ENCODE measurements around the gene RPS23. TPM values are rescaled to one million over a fixed set of nuclear protein-coding genes. Genes with fewer than 3 reads are reported as not detected.

Gene RPS23
- total and polyA plus RNA-seq, 4 donors: 1,189 to 3,271 (median 1,978) TPM

- WGBS, 2 donors: 81 to 94% methylated on average over 2 of the region's 2 CpGs
- H3K9me3 ChIP-seq (ENCODE audit: control insufficient read depth in 4 of 4, insufficient read depth in 3 of 4, low read length in 3 of 4): no peaks in the 10 kb centered on the region
- no peak overlapping the region for H3K9ac ChIP-seq (ENCODE audit: insufficient read depth in 1 of 2, low read length in 2 of 2)
Measured at GRCh38 chr5:82295959-82296531, 17.9 kb upstream of the RPS23 start.

GRCh38 chr5:82295144-82295543 is 17.0 kb upstream of the RPS23 start:
- Histone ChIP-seq H3K4me1 (ENCODE audit: control insufficient read depth in 5 of 5, insufficient read depth in 5 of 5, low read length in 5 of 5) (peaks cover 0 to 11% (median 0%) of the 10 kb centered on the region in 5 donors), H3K27me3 (ENCODE audit: control insufficient read depth in 3 of 3, insufficient read depth in 3 of 3, low read length in 2 of 3) (no peaks in the 10 kb centered on the region), H3K9ac (ENCODE audit: insufficient read depth in 1 of 2, low read length in 2 of 2) (no peak overlapping the region), H3K4me3 (no peak overlapping the region), H3K36me3 (ENCODE audit: control insufficient read depth in 4 of 4, insufficient read depth in 4 of 4, low read length in 4 of 4) (no peaks in the 10 kb centered on the region), H3K27ac (ENCODE audit: low read depth in 1 of 2, low read length in 1 of 2) (no peak overlapping the region), H3K9me3 (ENCODE audit: control insufficient read depth in 4 of 4, insufficient read depth in 3 of 4, low read length in 3 of 4) (no peaks in the 10 kb centered on the region)
- ATAC-seq (ENCODE audit: insufficient read depth, low FRiP score): no peak
- peak in 1 of 3 donors; percentile 23 for DNase-seq
- TF ChIP-seq CTCF (IDR thresholded peaks at IDR 0.05; ENCODE audit: control extremely low read depth, extremely low read depth): no peak

More at GRCh38 chr5:82295959-82296531, 17.9 kb upstream of the RPS23 start:
- no peaks in the 10 kb centered on the region for H3K36me3 ChIP-seq (ENCODE audit: control insufficient read depth in 4 of 4, insufficient read depth in 4 of 4, low read length in 4 of 4)
- no peak overlapping the region for H3K4me3 ChIP-seq
- H3K4me1 ChIP-seq (ENCODE audit: control insufficient read depth in 5 of 5, insufficient read depth in 5 of 5, low read length in 5 of 5): peaks cover 0 to 8% (median 0%) of the 10 kb centered on the region in 5 donors
- ATAC-seq (ENCODE audit: insufficient read depth, low FRiP score) (no peak), DNase-seq (no peak)
- no peaks in the 10 kb centered on the region for H3K27me3 ChIP-seq (ENCODE audit: control insufficient read depth in 3 of 3, insufficient read depth in 3 of 3, low read length in 2 of 3)
- TF ChIP-seq CTCF (IDR thresholded peaks at IDR 0.05; ENCODE audit: control extremely low read depth, extremely low read depth): no peak
- no peak overlapping the region for H3K27ac ChIP-seq (ENCODE audit: low read depth in 1 of 2, low read length in 1 of 2)

- DNase-seq (no peak), ATAC-seq (ENCODE audit: insufficient read depth, low FRiP score) (no peak)
- peaks cover 0 to 14% (median 0%) of the 10 kb centered on the region in 5 donors for H3K4me1 ChIP-seq (ENCODE audit: control insufficient read depth in 5 of 5, insufficient read depth in 5 of 5, low read length in 5 of 5)
- H3K36me3 ChIP-seq (ENCODE audit: control insufficient read depth in 4 of 4, insufficient read depth in 4 of 4, low read length in 4 of 4): no peaks in the 10 kb centered on the region
- TF ChIP-seq CTCF (IDR thresholded peaks at IDR 0.05; ENCODE audit: control extremely low read depth, extremely low read depth): no peak
- 74 to 93% methylated on average over 2 of the region's 2 CpGs for WGBS, 2 donors
- H3K4me3 ChIP-seq: no peak overlapping the region
- H3K27ac ChIP-seq (ENCODE audit: low read depth in 1 of 2, low read length in 1 of 2): no peak overlapping the region
- H3K9me3 ChIP-seq (ENCODE audit: control insufficient read depth in 4 of 4, insufficient read depth in 3 of 4, low read length in 3 of 4): no peaks in the 10 kb centered on the region
- no peak overlapping the region for H3K9ac ChIP-seq (ENCODE audit: insufficient read depth in 1 of 2, low read length in 2 of 2)
- no peaks in the 10 kb centered on the region for H3K27me3 ChIP-seq (ENCODE audit: control insufficient read depth in 3 of 3, insufficient read depth in 3 of 3, low read length in 2 of 3)
Measured at GRCh38 chr5:82291420-82291819, 13.3 kb upstream of the RPS23 start.

- ATAC-seq (ENCODE audit: insufficient read depth, low FRiP score): no peak
- Histone ChIP-seq H3K9me3 (ENCODE audit: control insufficient read depth in 4 of 4, insufficient read depth in 3 of 4, low read length in 3 of 4) (no peaks in the 10 kb centered on the region), H3K4me3 (no peak overlapping the region), H3K27ac (ENCODE audit: low read depth in 1 of 2, low read length in 1 of 2) (no peak overlapping the region), H3K4me1 (ENCODE audit: control insufficient read depth in 5 of 5, insufficient read depth in 5 of 5, low read length in 5 of 5) (peaks cover 0 to 17% (median 0%) of the 10 kb centered on the region in 5 donors), H3K27me3 (ENCODE audit: control insufficient read depth in 3 of 3, insufficient read depth in 3 of 3, low read length in 2 of 3) (no peaks in the 10 kb centered on the region), H3K9ac (ENCODE audit: insufficient read depth in 1 of 2, low read length in 2 of 2) (no peak overlapping the region), H3K36me3 (ENCODE audit: control insufficient read depth in 4 of 4, insufficient read depth in 4 of 4, low read length in 4 of 4) (no peaks in the 10 kb centered on the region)
- DNase-seq: no peak
- no peak for TF ChIP-seq CTCF (IDR thresholded peaks at IDR 0.05; ENCODE audit: control extremely low read depth, extremely low read depth)
- 80 to 97% methylated on average over 6 of the region's 6 CpGs for WGBS, 2 donors
Measured at GRCh38 chr5:82290908-82291307, 12.8 kb upstream of the RPS23 start.
